CD4-positive, alpha-beta T cell treated with Interleukin-17A for 1 hour (primary cell): ENCODE results near the gene CXorf65.

Experiments used
- DNase-seq: peaks from one replicate; pipeline ENCODE4 v3.0.0-alpha.2; 2020

CXorf65 gene

DNA sequence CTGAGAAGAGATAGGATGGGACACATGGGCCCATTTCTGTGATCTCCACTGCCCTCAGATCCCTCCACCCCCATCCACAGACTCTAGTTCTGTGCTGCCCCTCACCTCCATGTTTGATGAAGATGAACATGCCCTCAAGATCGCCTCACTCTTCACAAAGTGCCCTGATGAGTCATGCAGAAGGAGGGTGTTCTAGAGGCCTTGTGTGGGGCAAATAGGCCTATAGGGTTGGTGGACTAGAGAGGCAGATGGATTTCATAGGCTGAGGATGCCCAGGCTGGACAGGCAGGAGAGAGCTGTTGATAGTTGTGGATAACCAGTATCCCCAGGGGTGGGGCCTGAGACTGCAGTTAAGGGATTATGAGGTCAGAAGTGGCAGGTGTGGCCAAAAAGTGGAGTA lies at the start of gene CXorf65:
TSS of gene CXorf65 (minus strand) at position 314 of the 400 bp plus-strand sequence. CDS start at position 130, 184 bp downstream.
- DNase-seq = peak; percentile 59

DNA sequence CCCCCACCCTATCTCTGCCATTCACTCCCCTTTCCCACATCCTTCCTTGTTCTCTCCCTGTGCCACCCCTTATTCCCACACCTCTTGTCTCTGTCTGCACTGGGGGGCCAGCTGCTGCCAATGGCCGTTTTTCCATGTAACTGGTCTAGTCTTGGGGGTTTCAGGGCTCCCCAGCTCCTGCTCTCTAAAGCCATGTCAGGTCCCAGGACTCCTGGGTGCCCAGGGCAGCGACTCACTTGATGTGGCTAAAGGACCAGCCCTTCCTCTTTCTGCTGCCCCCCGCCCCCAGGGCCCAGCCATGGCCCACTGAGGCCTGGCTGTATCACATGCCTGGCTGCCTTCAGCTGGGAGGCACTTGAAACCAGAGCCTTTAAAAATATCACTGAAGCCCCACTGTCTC lies 48.1 kb upstream of the CXorf65 start:
- no peak for DNase-seq

DNA sequence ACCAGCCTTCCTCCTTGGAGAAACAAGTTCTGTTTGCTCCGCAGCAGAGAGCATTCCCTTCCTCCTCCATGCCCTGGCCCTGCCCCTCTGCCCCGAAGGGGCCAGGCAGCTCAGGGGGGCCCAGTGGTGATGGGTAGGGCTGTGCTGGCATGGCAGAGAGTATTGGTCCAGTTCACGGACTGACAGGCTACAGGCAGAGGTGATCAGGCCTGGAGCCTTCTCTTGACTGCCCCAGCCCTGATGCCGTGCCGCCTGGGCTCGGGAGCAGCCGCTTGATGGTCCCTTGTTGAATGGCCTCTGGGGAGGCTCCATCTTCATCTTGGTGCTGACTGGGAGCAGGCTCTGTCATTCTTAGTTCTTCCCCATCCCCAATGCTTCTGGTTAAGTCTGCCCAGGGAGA lies 47.7 kb upstream of the CXorf65 start:
- no peak for DNase-seq

DNA sequence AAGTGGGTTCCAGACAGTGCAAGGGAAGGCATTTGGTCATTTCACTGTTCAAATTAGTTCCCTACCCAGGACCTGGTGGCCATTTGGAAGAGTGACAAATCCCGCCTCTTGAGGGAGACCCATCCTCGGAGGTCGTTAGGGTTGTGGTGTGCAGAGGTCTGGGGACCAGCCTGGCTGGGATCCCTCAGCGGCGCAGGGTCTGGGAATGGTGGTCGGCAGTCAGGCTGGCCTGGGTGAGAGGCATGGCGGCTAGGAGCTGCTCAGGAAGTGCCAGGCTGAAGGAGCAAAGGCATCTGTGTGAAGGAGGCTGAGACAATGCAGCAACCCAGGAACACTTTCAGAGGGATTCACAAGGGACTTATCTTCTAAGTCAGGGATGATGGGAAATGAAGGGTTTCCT lies 44.8 kb upstream of the CXorf65 start:
- no peak for DNase-seq

DNA sequence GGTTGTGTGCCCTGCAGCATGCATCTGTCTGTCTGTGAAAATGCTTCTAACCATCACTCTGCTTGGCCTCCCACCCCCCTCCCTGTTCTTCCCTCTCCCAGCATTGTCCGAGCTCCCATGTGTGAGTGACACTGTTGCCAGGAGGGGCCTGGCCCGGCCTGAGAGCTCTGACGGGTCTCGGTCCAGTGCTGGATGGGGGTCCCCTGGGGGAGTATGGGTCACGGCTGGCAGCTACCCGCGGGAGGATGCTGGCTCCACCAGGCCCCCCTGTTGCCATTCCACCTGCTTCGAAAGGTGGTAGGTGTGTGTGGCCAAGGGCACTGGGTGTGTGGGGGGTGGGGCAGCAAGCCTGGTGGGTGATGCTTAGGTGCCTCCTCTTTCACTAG lies 41.7 kb upstream of the CXorf65 start:
- DNase-seq = no peak

DNA sequence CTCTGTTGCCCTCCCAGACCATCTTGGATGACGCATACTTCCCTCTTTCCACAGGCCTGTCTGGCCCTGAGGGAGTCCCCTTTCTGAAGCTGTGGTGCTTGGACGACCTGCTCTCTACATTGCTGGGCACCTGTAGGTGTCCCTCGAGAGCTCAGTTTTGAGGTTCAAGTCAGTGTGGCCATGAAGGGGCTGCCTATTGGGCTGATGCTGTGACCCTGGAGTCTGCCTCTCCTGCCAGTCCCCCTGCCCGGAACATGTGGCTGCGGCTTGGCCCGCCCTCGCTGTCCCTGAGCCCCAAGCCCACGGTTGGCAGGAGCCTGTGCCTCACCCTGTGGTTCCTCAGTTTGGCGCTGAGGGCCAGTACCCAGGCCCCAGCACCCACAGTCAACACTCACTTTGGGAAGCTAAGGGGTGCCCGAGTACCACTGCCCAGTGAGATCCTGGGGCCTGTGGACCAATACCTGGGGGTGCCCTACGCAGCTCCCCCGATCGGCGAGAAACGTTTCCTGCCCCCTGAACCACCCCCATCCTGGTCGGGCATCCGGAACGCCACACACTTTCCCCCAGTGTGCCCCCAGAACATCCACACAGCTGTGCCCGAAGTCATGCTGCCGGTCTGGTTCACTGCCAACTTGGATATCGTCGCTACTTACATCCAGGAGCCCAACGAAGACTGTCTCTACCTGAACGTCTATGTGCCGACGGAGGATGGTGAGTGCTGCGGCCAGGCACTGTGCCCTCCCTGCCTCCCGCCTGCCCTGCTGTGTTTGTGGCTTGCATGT lies 41.1 kb upstream of the CXorf65 start:
- no peak for DNase-seq

DNA sequence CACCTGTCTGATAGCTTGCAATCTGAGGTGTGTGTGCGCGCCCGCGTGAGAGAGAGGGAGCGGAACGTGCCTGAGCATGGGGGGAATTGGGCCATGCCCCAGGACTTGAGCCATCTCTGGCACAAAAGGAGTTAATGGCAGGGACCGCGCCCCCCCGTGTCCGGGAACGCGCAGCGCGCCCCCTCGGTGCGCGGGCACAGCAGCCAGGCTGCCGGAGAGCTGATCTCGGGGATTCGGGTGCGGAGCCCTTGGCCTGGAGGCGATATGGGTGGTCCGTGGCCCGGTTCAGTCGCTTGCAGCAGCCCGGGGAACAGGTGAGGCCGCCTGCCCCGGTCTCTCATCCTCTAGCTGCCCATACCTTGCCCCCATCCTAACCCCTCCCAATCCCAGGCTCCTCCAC lies 38.1 kb upstream of the CXorf65 start, which contains the start of gene NLGN3:
TSS of gene NLGN3 (plus strand) at position 191 of the 400 bp plus-strand sequence. CDS start 2,909 bp downstream, outside the sequence.
- DNase-seq = no peak

DNA sequence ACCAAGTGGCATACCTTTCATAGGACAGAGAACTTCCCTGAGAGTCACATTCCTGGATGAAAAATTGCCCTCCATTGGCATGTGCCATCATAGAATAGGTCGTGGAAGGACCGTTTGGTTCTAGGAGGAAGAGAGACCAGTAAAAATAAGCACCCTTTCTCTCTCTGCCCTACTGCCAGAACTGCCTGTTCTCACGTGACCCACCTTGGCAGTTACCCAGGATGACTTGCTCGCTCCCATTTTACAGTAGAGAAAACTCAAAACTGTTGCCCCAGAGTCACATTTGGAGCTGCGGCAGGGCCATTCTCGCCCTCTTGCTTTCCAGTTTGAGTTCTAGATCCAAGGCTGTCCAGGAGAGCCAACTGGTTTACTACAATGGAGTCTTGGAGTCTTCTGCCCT lies 37.0 kb upstream of the CXorf65 start:
- no peak for DNase-seq

DNA sequence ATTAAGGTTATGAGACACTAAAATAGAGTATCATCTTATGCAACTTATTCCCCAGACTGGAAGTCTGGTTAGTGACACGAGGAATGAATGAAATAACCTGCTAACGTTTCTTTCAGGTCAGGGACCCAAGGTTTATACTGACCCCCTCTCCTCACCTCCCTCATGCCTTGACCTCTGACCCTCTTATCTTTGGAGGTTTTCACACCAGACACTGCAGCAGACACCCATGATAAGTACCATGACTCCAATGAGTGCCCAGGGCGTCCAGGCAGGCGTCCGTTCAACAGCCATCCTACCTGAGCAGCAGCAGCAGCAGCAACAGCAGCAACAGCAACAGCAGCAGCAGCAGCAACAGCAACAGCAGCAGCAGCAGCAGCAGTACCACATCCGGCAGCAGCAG lies 33.9 kb upstream of the CXorf65 start:
- no peak for DNase-seq

DNA sequence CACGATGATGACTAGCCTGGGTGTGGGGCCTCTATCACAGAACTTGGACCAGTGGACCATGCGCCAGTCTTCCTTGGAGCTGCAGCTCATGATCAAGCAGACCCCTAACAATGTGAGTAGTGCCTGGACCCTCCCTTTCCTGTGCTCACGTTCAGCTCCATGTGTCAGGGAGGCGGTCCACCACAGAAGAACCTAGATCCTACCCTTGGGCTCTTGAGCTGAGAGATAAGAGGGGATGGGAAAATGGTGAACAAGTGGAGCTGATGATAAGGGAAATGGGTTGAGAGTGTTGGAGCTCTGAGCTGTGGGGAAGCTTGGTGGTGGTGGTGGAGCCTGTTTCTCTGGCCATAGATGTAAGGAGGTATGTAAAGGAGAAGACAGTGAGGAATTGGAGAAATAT lies 25.0 kb upstream of the CXorf65 start:
- DNase-seq = no peak

DNA sequence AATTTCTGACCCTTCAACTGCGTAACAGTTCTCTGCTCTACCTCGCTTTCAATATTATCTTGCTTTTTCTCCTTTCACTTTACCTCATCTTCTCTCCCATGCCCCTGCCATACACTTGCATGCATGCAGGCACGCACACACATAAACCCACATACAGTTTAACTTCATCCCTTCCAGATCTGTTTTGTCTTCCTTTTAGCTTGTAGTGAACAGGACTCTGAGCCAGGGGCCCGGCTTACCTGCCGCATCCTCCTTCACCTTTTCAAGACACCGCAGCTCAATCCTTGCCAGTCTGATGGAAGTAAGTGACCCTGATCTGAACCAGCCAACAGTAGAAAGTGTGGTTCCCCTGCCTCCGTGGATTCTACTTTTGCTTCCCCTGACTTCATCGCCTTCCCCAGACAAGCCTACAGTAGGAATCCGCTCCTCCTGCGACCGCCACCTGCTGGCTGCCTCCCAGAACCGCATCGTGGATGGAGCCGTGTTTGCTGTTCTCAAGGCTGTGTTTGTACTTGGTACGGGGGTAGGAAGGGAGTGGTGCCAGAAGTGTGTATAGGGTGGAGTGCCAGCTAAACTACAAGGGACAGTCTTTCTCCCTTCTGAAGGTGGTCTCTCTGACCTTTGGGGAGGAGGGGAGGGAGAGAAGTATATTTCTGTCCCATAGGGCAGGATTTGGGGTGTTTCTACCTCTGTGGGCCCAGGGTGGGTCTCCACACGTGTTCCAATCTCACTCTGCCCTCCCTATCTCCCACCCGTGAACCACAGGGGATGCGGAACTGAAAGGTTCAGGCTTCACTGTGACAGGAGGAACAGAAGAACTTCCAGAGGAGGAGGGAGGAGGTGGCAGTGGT lies 22.6 kb upstream of the CXorf65 start:
- peak; percentile 84 for DNase-seq

DNA sequence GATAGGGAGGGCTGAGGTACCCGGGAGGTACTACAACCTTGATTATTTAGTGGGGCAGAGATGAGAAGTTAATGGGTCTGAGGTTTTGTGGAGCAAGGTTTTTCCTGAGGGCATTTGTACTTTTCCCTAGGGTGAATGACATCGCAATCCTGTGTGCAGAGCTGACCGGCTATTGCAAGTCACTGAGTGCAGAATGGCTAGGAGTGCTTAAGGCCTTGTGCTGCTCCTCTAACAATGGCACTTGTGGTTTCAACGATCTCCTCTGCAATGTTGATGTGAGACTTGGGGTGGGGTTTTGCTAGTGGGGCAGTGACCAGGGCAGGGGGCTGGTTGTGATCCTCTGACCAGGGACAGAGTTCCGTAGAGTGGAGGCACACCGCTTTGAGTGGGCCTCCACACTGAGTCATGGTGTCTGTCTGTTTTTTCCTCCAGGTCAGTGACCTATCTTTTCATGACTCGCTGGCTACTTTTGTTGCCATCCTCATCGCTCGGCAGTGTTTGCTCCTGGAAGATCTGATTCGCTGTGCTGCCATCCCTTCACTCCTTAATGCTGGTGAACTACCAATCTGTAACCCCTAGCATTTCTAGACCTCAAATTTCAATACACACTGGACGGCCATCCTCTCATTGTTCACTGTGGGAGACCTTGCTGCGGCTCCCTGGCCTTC lies 21.8 kb upstream of the CXorf65 start:
- DNase-seq = no peak

DNA sequence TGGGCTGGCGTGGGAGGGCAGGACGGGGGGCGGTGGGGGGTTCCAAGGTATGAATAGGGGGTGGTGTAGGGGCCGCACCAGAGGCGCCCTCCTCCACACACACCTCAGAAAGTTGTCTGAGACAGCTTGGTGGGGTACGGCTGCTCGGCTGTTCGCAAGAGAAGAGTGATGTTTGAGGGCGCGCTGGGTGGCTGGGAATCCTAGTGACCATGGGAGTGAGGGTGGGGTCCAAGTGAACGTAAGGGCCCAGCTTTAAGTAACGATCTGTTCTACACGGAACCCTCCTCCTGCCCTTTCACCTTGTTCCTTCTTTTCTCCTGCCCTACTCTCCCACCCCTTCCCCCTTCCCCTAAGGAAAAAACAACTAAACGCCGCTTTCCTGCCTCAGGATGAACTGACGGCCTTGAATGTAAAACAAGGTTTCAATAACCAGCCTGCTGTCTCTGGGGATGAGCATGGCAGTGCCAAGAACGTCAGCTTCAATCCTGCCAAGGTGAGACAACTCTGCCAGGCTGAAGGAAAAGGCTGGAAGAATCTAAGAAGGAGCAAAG lies 12.5 kb upstream of the CXorf65 start:
- DNase-seq = no peak

DNA sequence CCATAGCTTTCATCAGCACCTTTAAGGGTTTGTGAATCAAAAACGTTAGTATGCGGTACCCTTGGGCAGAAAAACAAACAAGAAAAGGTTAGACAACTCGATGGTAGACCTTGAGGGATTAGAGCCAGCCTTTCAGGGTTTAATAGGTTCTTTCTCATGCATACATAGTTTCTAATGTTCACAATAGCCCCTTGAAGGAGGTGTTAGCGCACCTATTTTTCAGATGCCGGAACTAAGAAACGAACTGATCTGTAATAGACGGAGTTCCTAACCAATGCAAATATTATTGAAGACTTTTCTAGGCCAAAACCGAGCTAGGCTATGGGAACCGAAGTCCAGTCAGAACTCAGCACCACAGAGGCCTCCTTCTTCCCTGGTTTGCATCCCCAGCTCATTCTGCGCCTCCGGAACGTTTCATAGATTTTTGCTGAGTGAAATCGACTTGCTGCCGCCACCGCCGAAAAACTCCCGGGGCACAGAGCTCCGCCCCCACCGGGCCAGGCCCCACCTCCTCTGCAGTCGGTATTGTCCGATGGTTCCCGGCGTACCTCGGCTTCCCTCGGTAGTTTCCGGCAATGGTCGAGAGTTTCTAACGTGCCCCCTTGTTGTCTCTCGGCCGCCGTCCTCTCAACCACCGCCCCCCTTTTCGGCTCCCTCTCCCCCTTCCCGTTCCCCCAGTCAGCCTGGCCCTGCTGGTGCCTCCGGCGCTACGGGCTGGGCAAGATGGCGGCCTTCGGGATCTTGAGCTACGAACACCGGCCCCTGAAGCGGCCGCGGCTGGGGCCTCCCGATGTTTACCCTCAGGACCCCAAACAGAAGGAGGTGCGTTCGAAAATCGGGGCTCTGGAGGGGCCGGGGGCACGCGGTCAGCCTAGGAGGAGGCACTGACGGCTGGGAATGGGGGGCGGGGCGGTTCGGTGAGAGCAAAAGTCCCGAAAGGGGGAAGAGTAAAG lies 11.8 kb upstream of the CXorf65 start, which contains the start of gene MED12:
TSS of gene MED12 (plus strand) at position 565 of the 953 bp plus-strand sequence. CDS start at position 724, 159 bp downstream.
- peak; percentile 87 for DNase-seq

DNA sequence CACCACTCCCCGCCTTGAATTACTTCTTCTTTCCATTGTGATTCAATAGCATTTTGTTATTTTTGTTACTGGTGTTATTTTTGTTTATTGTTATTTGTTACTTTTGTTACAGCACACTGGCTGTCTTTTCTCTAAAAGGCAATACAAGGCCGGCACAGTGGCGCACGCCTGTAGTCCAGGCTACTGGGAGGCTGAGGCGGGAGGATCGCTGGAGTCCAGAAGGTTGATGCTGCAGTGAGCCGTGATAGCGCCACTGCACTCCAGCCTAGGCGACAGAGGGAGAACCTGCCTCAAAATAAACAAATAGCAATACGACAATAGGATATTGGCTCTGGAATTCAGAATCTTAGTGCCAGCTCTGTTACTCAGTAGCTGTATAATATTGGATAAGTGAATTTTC lies 10.8 kb upstream of the CXorf65 start:
- no peak for DNase-seq

DNA sequence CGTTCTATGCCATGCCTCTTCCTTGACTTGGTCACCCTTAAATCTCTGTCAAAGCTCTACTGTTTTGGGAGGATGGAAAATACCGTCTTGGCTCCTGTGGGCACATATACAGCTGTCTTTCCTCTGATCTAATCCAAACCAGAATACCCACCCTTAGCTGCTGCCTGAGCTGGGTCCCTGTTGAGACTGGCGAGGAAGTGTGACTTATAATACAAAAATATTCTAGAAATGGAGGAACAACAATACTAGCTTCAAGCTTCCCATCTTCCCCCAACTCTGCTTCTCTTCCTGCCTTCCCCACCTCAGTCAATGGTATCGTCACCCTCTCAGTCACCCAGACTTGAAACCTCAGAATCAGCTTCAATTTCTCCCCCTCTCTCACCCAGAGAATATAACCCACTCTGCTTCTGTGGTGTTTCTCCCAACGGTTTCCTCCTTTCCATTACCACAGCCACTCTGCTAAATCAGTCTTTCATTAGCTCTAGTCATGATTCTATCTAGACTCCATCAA lies 5.4 kb upstream of the CXorf65 start:
- peak; percentile 70 for DNase-seq

DNA sequence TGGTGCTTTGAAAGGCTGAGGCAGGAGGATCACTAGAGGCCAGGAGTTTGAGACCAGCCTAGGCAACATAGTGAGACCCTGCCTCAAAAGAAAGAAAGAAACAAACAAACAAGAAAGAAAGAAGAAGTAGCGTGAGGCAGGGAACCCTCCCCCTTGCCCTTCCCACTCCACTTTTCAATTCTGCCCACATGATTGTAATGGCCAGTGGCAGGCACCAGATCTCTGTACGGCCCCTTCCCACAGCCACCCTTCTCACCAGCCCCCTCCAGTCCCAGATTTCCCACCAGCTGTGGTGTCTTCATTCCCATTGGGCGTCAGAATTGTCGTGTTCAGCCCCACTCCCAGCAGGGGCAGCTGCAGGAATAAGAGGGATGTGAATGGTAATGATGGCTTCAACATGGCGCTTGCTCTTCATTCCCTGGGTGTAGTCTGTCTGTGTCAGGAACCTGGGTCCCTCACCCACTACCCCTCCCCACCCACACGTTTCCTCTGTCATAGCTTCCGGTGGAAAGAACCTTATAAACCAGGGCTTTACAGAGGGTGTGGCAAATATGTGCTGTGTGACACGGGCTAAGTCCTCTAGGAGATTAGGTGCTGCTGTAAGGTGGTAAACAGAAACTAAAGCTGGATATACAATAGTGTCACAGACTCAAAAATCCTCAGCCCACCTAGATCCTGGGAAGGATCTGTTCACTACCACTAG lies 4.8 kb upstream of the CXorf65 start, which contains the start of gene IL2RG:
TSS of gene IL2RG (minus strand) at position 437 of the 703 bp plus-strand sequence. CDS start at position 399, 38 bp downstream.
- DNase-seq = peak; percentile 94

DNA sequence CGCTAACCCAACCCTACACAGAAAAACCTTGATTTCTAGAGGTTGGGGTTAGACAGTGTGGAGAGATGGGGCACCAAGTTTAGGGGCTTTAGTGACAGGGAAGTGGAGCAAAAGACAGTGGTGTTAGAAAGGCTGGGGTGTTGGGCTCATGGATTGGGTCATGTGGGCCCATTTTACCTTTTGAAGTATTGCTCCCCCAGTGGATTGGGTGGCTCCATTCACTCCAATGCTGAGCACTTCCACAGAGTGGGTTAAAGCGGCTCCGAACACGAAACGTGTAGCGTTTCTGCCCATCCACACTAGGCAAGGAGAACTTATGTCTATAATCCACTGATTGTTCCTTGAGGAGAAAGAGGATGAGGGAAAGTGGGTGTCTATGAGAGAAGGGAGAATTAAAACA lies 2.5 kb upstream of the CXorf65 start:
- DNase-seq = peak; percentile 50

DNA sequence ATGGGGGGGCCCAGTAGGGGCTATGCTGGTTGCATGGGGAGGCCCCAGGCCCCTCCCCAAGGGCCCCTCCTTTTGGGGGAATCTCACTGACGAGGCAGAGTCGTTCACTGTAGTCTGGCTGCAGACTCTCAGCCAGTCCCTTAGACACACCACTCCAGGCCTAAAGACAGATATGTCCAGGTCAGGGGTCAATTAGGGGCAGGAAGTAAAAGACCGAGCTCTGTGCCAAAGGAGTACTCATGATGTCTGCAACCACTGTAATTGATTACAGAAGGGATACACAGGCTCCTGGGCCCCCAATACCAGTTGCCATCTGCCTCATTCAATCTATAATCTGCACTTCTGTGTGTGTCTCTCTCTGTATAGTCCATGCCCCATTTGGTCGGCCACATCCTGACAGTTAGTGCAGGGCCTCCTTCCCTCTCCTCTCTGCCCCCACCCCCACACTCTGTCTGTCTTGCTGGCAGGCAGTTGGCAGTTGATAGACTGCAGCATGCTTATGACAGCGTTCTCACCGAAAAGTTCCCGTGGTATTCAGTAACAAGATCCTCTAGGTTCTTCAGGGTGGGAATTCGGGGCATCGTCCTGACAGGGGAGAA lies 1.3 kb upstream of the CXorf65 start:
- peak; percentile 59 for DNase-seq

DNA sequence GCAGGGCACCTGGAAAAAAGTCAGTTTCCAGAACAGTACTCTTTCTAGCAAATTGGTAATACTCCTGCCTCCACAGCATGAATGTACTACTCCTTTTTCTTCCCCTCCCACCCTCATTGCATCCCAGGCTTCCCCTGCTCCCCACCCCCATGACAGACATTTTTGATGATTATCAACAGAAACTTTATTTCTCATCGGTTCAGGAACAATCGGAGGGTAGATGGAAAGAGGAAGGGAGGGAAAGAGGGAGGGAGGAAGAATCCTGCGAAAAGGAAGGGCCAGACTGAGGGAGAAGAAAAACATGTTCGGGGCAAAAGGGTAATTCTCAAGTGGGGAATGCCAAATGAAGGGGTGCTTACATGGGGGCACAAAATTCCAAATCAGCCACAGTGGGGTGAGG lies 705 bp upstream of the CXorf65 start:
- DNase-seq = no peak
